GM23248 (cell line): ENCODE data around the gene TPCN2. TPM values are rescaled to one million over a fixed set of nuclear protein-coding genes. Genes with fewer than 3 reads are reported as not detected.
"Not testable (repeated sequence)": the region's sequence is repeated elsewhere in the genome, so short reads cannot be mapped to it uniquely, and the experiment has no call there.

Experiments
- DNase-seq: peaks from one replicate; pipeline ENCODE4 v3.0.0-alpha.2; 2015
- H2AFZ ChIP-seq: fragments of 200-600 bp; sonication (generic); 2 replicates; pipeline ENCODE4 v1.6.1; 2016; ENCODE audit warnings: antibody characterized with exemption
- H3F3A ChIP-seq: fragments of 200-600 bp; sonication (generic); 2 replicates; pipeline ENCODE4 v1.6.1; 2016; ENCODE audit warnings: mild to moderate bottlenecking, antibody characterized with exemption, mixed run types; ENCODE audit not compliant: insufficient read depth
- H3K27ac ChIP-seq: fragments of 200-600 bp; sonication (generic); 2 replicates; pipeline ENCODE4 v1.5.1; 2016; ENCODE audit warnings: mild to moderate bottlenecking
- H3K27me3 ChIP-seq: fragments of 200-600 bp; sonication (generic); replicated peaks from 2 replicates; pipeline ENCODE4 v1.6.1; 2016; ENCODE audit warnings: mild to moderate bottlenecking; ENCODE audit not compliant: insufficient read depth
- H3K36me3 ChIP-seq: fragments of 200-600 bp; sonication (generic); 2 replicates; pipeline ENCODE4 v1.6.1; 2016; ENCODE audit warnings: low read depth, mild to moderate bottlenecking
- H3K4me1 ChIP-seq: fragments of 200-600 bp; sonication (generic); 2 replicates; pipeline ENCODE4 v1.6.1; 2016; ENCODE audit warnings: mild to moderate bottlenecking; ENCODE audit not compliant: insufficient read depth
- H3K4me2 ChIP-seq: fragments of 200-600 bp; sonication (generic); one replicate; pipeline ENCODE4 v1.6.1; 2016; ENCODE audit warnings: mild to moderate bottlenecking; ENCODE audit not compliant: unreplicated experiment
- H3K4me3 ChIP-seq: fragments of 200-600 bp; sonication (generic); 2 replicates; pipeline ENCODE4 v1.5.1; 2016; ENCODE audit warnings: mild to moderate bottlenecking
- H3K79me2 ChIP-seq: fragments of 200-600 bp; sonication (generic); 2 replicates; pipeline ENCODE4 v1.6.1; 2016; ENCODE audit warnings: mild to moderate bottlenecking; ENCODE audit not compliant: insufficient read depth
- H3K9ac ChIP-seq: fragments of 200-600 bp; sonication (generic); 2 replicates; pipeline ENCODE4 v1.6.1; 2016; ENCODE audit warnings: mild to moderate bottlenecking
- H3K9me2 ChIP-seq: fragments of 200-600 bp; sonication (generic); 2 replicates; pipeline ENCODE4 v1.6.1; 2016; ENCODE audit warnings: mixed run types, mild to moderate bottlenecking, moderate library complexity; ENCODE audit not compliant: insufficient read depth
- H3K9me3 ChIP-seq: fragments of 200-600 bp; sonication (generic); one replicate; pipeline ENCODE4 v1.6.1; 2017; ENCODE audit warnings: low read depth
- H4K20me1 ChIP-seq: fragments of 200-600 bp; sonication (generic); 2 replicates; pipeline ENCODE4 v1.6.0; 2016; ENCODE audit not compliant: insufficient read depth
- EZH2 ChIP-seq: fragments of 200-600 bp; sonication (generic); IDR thresholded peaks from 2 replicates; pipeline ENCODE4 v1.6.1; 2018; ENCODE audit warnings: antibody characterized with exemption, mild to moderate bottlenecking; ENCODE audit not compliant: insufficient read depth, poor library complexity, severe bottlenecking
- EZH2phosphoT487 ChIP-seq: fragments of 200-600 bp; sonication (generic); IDR thresholded peaks from 2 replicates; pipeline ENCODE4 v1.6.1; 2018; ENCODE audit warnings: antibody characterized with exemption, moderate library complexity, mild to moderate bottlenecking, low read depth; ENCODE audit not compliant: insufficient read depth
- WGBS, 2 experiments: methylation state at CpG; one replicate each; pipeline ENCODE4 v1.1.6; 2015 to 2017; ENCODE audit warnings: low lambda C conversion rate in 2 of 2, low coverage in 1 of 2; ENCODE audit errors: missing lambda C conversion rate in 2 of 2; 5-methylcytosine and 5-hydroxymethylcytosine counted together
- in situ Hi-C: fragments of 300-500 bp; cut with MboI; formaldehyde crosslinking; loops from 2 replicates; pipeline ENCODE4 v1.15.0; 2020
- polyA plus RNA-seq: library from polyadenylated mRNA; unstranded; fragments of >200 nt; fragmentation: Nextera tagmentation; extraction: Ambion mirVana; gene quantifications from 2 replicates; pipeline ENCODE4 v1.2.1, GENCODE V29; 2016
- total RNA-seq: library from RNA; depleted of rRNA; stranded (reverse); fragments of >200 nt; shearing (Covaris generic); gene quantifications from 2 replicates; pipeline ENCODE4 v1.2.3, GENCODE V29; 2014

Gene TPCN2
- total and polyA plus RNA-seq, 2 experiments from 2014 or later, result 7.1 to 8.5 TPM

GRCh38 chr11:69073469-69073868, 24.7 kb downstream of the TPCN2 start:
- Histone ChIP-seq H3K27ac (no peak overlapping the region), H3K4me3 (no peak overlapping the region), H2AFZ (no peak overlapping the region), H3K9me2 (no peaks in the 10 kb centered on the region), H3K36me3 (no peaks in the 10 kb centered on the region), H3K9ac (no peak overlapping the region), H3K4me1 (peaks cover 20% of the 10 kb centered on the region), H3F3A (peaks cover 22% of the 10 kb centered on the region), H3K27me3 (no peaks in the 10 kb centered on the region), H3K9me3 (no peaks in the 10 kb centered on the region), H3K79me2 (peaks cover 4% of the 10 kb centered on the region; the same call in 1 of the 2 replicates), H3K4me2 (no peak overlapping the region), H4K20me1 (no peaks in the 10 kb centered on the region)
- in situ Hi-C loops, result no loop called here
- no peak for TF ChIP-seq EZH2phosphoT487
- TF ChIP-seq EZH2, result no peak
- no peak for DNase-seq
- WGBS, 2 experiments, result 93 to 96% methylated on average over 8 of the region's 8 CpGs

- H3K79me2 ChIP-seq, result peaks cover 4% of the 10 kb centered on the region; the same call in 1 of the 2 replicates
- H3K36me3 ChIP-seq, result no peaks in the 10 kb centered on the region
- no peaks in the 10 kb centered on the region for H3K9me3 ChIP-seq
- in situ Hi-C loops, result no loop called here
- H3K4me2 ChIP-seq, result peak overlapping the region; percentile 69
- H3K9me2 ChIP-seq, result no peaks in the 10 kb centered on the region
- peaks cover 23% of the 10 kb centered on the region for H3K4me1 ChIP-seq
- 63 to 69% methylated on average over 20 of the region's 20 CpGs for WGBS, 2 experiments
- DNase-seq, result peak; percentile 32
- peak overlapping the region; percentile 49; the same call in 1 of the 2 replicates for H3K4me3 ChIP-seq
- peak overlapping the region; percentile 82 for H3K27ac ChIP-seq
- TF ChIP-seq EZH2 (no peak), EZH2phosphoT487 (no peak)
- H3K27me3 ChIP-seq, result no peaks in the 10 kb centered on the region
- H4K20me1 ChIP-seq, result no peaks in the 10 kb centered on the region
- peak overlapping the region; percentile 75 for H3K9ac ChIP-seq
- H3F3A ChIP-seq, result peaks cover 22% of the 10 kb centered on the region
- no peak overlapping the region for H2AFZ ChIP-seq
These were observed 25.8 kb downstream of the TPCN2 start for GRCh38 chr11:69074375-69075140.

GRCh38 chr11:69075421-69076128, 26.8 kb downstream of the TPCN2 start:
- peak overlapping the region; percentile 82 for H3K27ac ChIP-seq
- H3K4me1 ChIP-seq, result peaks cover 33% of the 10 kb centered on the region
- no peaks in the 10 kb centered on the region for H3K9me2 ChIP-seq
- no peaks in the 10 kb centered on the region for H3K36me3 ChIP-seq
- in situ Hi-C loops, result no loop called here
- WGBS, 2 experiments, result 12 to 16% methylated on average over 18 of the region's 18 CpGs
- H3K4me3 ChIP-seq, result peak overlapping the region; percentile 49
- no peaks in the 10 kb centered on the region for H3K27me3 ChIP-seq
- H3K9me3 ChIP-seq, result no peaks in the 10 kb centered on the region
- H4K20me1 ChIP-seq, result no peaks in the 10 kb centered on the region
- peaks cover 22% of the 10 kb centered on the region for H3F3A ChIP-seq
- no peak overlapping the region for H2AFZ ChIP-seq
- H3K79me2 ChIP-seq, result peaks cover 4% of the 10 kb centered on the region; the same call in 1 of the 2 replicates
- peak; percentile 100 for DNase-seq
- peak overlapping the region; percentile 75 for H3K9ac ChIP-seq
- TF ChIP-seq EZH2 (no peak), EZH2phosphoT487 (no peak)
- H3K4me2 ChIP-seq, result peak overlapping the region; percentile 69

GRCh38 chr11:69076129-69076791, 27.5 kb downstream of the TPCN2 start:
- Histone ChIP-seq H3K36me3 (no peaks in the 10 kb centered on the region), H4K20me1 (no peaks in the 10 kb centered on the region), H3K27me3 (no peaks in the 10 kb centered on the region), H3K4me2 (peak overlapping the region; percentile 60), H3K4me3 (no peak overlapping the region), H3F3A (peaks cover 22% of the 10 kb centered on the region), H3K9me2 (no peaks in the 10 kb centered on the region), H3K79me2 (peaks cover 4% of the 10 kb centered on the region; the same call in 1 of the 2 replicates), H3K9ac (peak overlapping the region; percentile 66), H3K9me3 (no peaks in the 10 kb centered on the region), H3K4me1 (peaks cover 36% of the 10 kb centered on the region), H2AFZ (no peak overlapping the region), H3K27ac (peak overlapping the region; percentile 82)
- DNase-seq, result no peak
- in situ Hi-C loops, result no loop called here
- WGBS, 2 experiments, result 81 to 82% methylated on average over 14 to 17 of the region's 20 CpGs
- no peak for TF ChIP-seq EZH2phosphoT487
- TF ChIP-seq EZH2, result no peak

- H3K9ac ChIP-seq, H3K4me3 ChIP-seq, H3K36me3 ChIP-seq, H2AFZ ChIP-seq, H3K9me2 ChIP-seq, H3K9me3 ChIP-seq, H3K27ac ChIP-seq, DNase-seq, in situ Hi-C loops, H3K79me2 ChIP-seq, H3K27me3 ChIP-seq, H3K4me2 ChIP-seq, H4K20me1 ChIP-seq: not testable (repeated sequence)
- H3K4me1 ChIP-seq, result peaks cover 36% of the 10 kb centered on the region
- WGBS, 2 experiments, result 71% methylated on average over 6 of the region's 6 CpGs; no CpG with 5 or more reads in 1 of the 2 experiments
- H3F3A ChIP-seq, result peaks cover 22% of the 10 kb centered on the region
These were observed 28.2 kb downstream of the TPCN2 start for GRCh38 chr11:69076977-69077376.
